GM23338 (cell line): Measurements from ENCODE around the gene FASN. TPM values are rescaled to one million over a fixed set of nuclear protein-coding genes. Genes with fewer than 3 reads are reported as not detected.

Experiments
- ATAC-seq: fragments of 200-7000 bp; cut with Tn5 transposase; 3 replicates; pipeline ENCODE4 v1.9.1; 2020
- DNase-seq: peaks from one replicate; pipeline ENCODE4 v3.0.0-alpha.2; 2015; ENCODE audit warnings: low spot score
- H2AFZ ChIP-seq: fragments of 200-600 bp; sonication (generic); 2 replicates; pipeline ENCODE4 v1.8.0; 2016; ENCODE audit warnings: antibody characterized with exemption, mild to moderate bottlenecking, moderate library complexity
- H3F3A ChIP-seq: fragments of 200-600 bp; sonication (generic); replicated peaks from 2 replicates; pipeline ENCODE4 v1.8.0; 2017; ENCODE audit warnings: antibody characterized with exemption, mixed run types, low read depth
- H3K27ac ChIP-seq: fragments of 200-600 bp; sonication (generic); 2 replicates; pipeline ENCODE4 v1.6.1; 2016; ENCODE audit warnings: low read depth
- H3K27me3 ChIP-seq: fragments of 200-600 bp; sonication (generic); 2 replicates; pipeline ENCODE4 v1.8.0; 2016; ENCODE audit warnings: mild to moderate bottlenecking, mixed run types, moderate library complexity; ENCODE audit not compliant: insufficient read depth
- H3K36me3 ChIP-seq: fragments of 200-600 bp; sonication (generic); 2 replicates; pipeline ENCODE4 v1.8.0; 2016; ENCODE audit warnings: mild to moderate bottlenecking; ENCODE audit not compliant: insufficient read depth
- H3K4me1 ChIP-seq: fragments of 200-600 bp; sonication (generic); 2 replicates; pipeline ENCODE4 v1.8.0; 2016; ENCODE audit warnings: mild to moderate bottlenecking, moderate library complexity; ENCODE audit not compliant: insufficient read depth
- H3K4me2 ChIP-seq: fragments of 200-600 bp; sonication (generic); 2 replicates; pipeline ENCODE4 v1.7.1; 2017; ENCODE audit warnings: mixed run types
- H3K4me3 ChIP-seq: fragments of 200-600 bp; sonication (generic); 2 replicates; pipeline ENCODE4 v1.6.1; 2016; ENCODE audit warnings: mixed run types
- H3K79me2 ChIP-seq: fragments of 200-600 bp; sonication (generic); replicated peaks from 2 replicates; pipeline ENCODE4 v1.8.0; 2017; ENCODE audit warnings: mild to moderate bottlenecking; ENCODE audit not compliant: insufficient read depth
- H3K9me2 ChIP-seq: fragments of 200-600 bp; sonication (generic); 2 replicates; pipeline ENCODE4 v1.8.0; 2017; ENCODE audit not compliant: insufficient read depth
- H4K20me1 ChIP-seq: fragments of 200-600 bp; sonication (generic); replicated peaks from 2 replicates; pipeline ENCODE4 v1.8.0; 2017; ENCODE audit warnings: mild to moderate bottlenecking; ENCODE audit not compliant: insufficient read depth
- H3K27ac Mint-ChIP-seq: 2 replicates; pipeline ENCODE4 v1.8.0; 2020; ENCODE audit warnings: inconsistent platforms, mild to moderate bottlenecking, moderate library complexity, mixed read lengths
- H3K27me3 Mint-ChIP-seq: 3 replicates; pipeline ENCODE4 v1.8.0; 2022; ENCODE audit warnings: low read depth, mild to moderate bottlenecking, moderate library complexity, mixed read lengths, inconsistent platforms; ENCODE audit not compliant: insufficient read depth, poor library complexity
- H3K36me3 Mint-ChIP-seq: 3 replicates; pipeline ENCODE4 v1.8.0; 2021; ENCODE audit warnings: low read depth, mild to moderate bottlenecking, inconsistent platforms, moderate library complexity, mixed read lengths
- H3K4me1 Mint-ChIP-seq: 3 replicates; pipeline ENCODE4 v1.8.0; 2020; ENCODE audit warnings: mild to moderate bottlenecking, inconsistent platforms, mixed read lengths
- H3K4me3 Mint-ChIP-seq: 3 replicates; pipeline ENCODE4 v1.8.0; 2021; ENCODE audit warnings: moderate library complexity, mild to moderate bottlenecking, inconsistent platforms, mixed read lengths
- H3K9me3 Mint-ChIP-seq: 3 replicates; pipeline ENCODE4 v1.8.0; 2020; ENCODE audit warnings: moderate library complexity, mild to moderate bottlenecking, inconsistent platforms, mixed read lengths
- EZH2 ChIP-seq: fragments of 200-600 bp; sonication (generic); IDR thresholded peaks from one replicate; pipeline ENCODE4 v1.8.0; 2017; ENCODE audit warnings: antibody characterized with exemption, mild to moderate bottlenecking, low read depth; ENCODE audit not compliant: unreplicated experiment
- EZH2phosphoT487 ChIP-seq: fragments of 200-600 bp; sonication (generic); IDR thresholded peaks from one replicate; pipeline ENCODE4 v1.8.1; 2018; ENCODE audit warnings: antibody characterized with exemption; ENCODE audit not compliant: unreplicated experiment
- REST ChIP-seq: IDR thresholded peaks from one replicate; pipeline ENCODE4 v1.6.1; 2018; ENCODE audit warnings: antibody characterized with exemption; ENCODE audit not compliant: unreplicated experiment
- ZNF114 ChIP-seq: fragments of 250-450 bp; sonication (Bioruptor Pico); IDR thresholded peaks from 2 replicates; pipeline ENCODE4 v1.5.0; 2020; ENCODE audit warnings: mild to moderate bottlenecking, moderate library complexity
- polyA plus RNA-seq: library from polyadenylated mRNA; unstranded; fragments of >200 nt; fragmentation: Nextera tagmentation; extraction: Ambion mirVana; gene quantifications from 2 replicates; pipeline ENCODE4 v1.2.1, GENCODE V29; 2016
- total RNA-seq: library from RNA; depleted of rRNA; stranded (reverse); fragments of >200 nt; shearing (Covaris generic); gene quantifications from 2 replicates; pipeline ENCODE4 v1.2.3, GENCODE V29; 2014
- TF ChIP-seq, protein P1 (sequence below): fragments of 250-450 bp; sonication (Bioruptor Pico); IDR thresholded peaks from 2 replicates; pipeline ENCODE4 v1.5.0; 2020; ENCODE audit warnings: mild to moderate bottlenecking, moderate library complexity

FASN gene
- total and polyA plus RNA-seq, 2 experiments from 2014 or later = 120 to 849 TPM

DNA sequence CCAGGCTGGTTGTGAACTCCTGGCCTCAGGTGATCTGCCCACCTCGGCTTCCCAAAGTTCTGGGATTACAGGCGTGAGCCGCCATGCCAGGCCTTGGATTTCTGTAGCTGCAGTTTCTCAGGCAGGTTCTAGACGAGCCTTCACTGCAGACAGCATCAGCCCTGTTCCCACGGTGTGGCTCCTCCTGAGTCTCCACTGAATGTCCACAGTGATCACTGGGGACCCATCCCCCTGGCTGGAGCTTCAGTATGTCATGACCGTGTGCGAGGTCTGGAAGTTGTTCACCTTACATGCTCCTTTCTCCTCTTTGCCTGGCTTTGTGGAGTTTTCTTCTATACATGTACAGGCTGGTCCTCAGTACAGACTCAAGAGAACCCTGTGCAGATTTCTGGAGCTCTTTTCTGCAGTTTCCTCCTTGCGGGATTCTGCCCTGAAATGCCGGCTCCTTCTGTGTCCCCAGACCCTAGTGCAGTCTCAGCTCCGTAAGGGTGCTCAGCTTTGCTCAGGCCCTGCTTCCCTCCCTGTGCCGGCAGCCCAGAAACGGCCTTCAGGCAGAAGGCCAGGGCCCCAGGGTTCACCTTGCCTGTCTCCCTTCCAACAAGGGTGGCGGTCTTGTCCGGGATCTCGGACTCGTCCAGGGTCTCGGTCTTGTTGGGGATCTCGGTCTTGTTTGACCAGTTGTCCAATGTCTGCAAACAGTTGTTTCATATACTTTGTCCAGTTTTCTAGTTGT is 14.3 kb upstream of the FASN start:
- Mint-ChIP-seq H3K27ac (no peak overlapping the region), H3K27me3 (peaks cover 27% of the 10 kb centered on the region), H3K9me3 (peaks cover 2% of the 10 kb centered on the region; the same call in 2 of the 3 replicates), H3K4me1 (peaks cover 14% of the 10 kb centered on the region; the same call in 2 of the 3 replicates), H3K4me3 (no peak overlapping the region), H3K36me3 (no peaks in the 10 kb centered on the region; the same call in 2 of the 3 replicates)
- H3K4me3 ChIP-seq = no peak overlapping the region
- no peaks in the 10 kb centered on the region for H3K9me2 ChIP-seq
- no peaks in the 10 kb centered on the region for H4K20me1 ChIP-seq
- H3K4me1 ChIP-seq = no peaks in the 10 kb centered on the region
- H3K27ac ChIP-seq = no peak overlapping the region
- no peaks in the 10 kb centered on the region for H3K36me3 ChIP-seq
- no peaks in the 10 kb centered on the region for H3K79me2 ChIP-seq
- ATAC-seq (no peak), DNase-seq (no peak)
- no peak overlapping the region for H2AFZ ChIP-seq
- H3F3A ChIP-seq = no peaks in the 10 kb centered on the region
- H3K27me3 ChIP-seq = 0 out of 2 replicates have a peak, but pooled peaks cover 4% of the 10 kb centered on the region
- H3K4me2 ChIP-seq = no peak overlapping the region
- no peak for TF ChIP-seq REST

DNA sequence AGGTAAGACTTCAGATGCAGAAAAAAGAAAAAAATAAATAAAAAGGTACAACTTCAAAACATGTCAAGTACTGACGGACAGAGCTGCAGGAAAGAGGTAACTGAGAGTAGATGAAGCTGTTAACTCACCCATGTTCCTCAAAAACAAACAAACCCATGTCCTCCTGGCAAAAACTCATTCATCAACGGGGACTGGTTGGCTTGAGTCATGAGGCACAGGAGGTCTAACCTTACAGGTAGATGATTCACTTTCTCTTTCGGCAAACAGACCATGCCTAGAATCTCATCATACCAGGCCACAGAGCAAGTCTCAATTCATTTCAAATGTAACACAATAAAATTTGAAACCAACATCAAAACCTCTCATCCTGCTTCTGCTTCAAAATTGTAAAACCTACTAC is 12.3 kb upstream of the FASN start:
- Mint-ChIP-seq H3K36me3 (no peaks in the 10 kb centered on the region; the same call in 2 of the 3 replicates), H3K4me1 (peaks cover 17% of the 10 kb centered on the region), H3K4me3 (no peak overlapping the region), H3K27me3 (peaks cover 34% of the 10 kb centered on the region), H3K9me3 (peaks cover 2% of the 10 kb centered on the region; the same call in 2 of the 3 replicates), H3K27ac (no peak overlapping the region)
- H3K4me2 ChIP-seq = no peak overlapping the region
- no peaks in the 10 kb centered on the region for H4K20me1 ChIP-seq
- ATAC-seq (no peak), DNase-seq (no peak)
- H3K27ac ChIP-seq = no peak overlapping the region
- H3K9me2 ChIP-seq = no peaks in the 10 kb centered on the region
- H3K36me3 ChIP-seq = no peaks in the 10 kb centered on the region
- no peaks in the 10 kb centered on the region for H3F3A ChIP-seq
- no peak overlapping the region for H2AFZ ChIP-seq
- no peak overlapping the region for H3K4me3 ChIP-seq
- peaks cover 15% of the 10 kb centered on the region; the same call in 1 of the 2 replicates for H3K4me1 ChIP-seq
- 0 out of 2 replicates have a peak, but pooled peaks cover 4% of the 10 kb centered on the region for H3K27me3 ChIP-seq
- no peaks in the 10 kb centered on the region for H3K79me2 ChIP-seq
- TF ChIP-seq, protein P1, sequence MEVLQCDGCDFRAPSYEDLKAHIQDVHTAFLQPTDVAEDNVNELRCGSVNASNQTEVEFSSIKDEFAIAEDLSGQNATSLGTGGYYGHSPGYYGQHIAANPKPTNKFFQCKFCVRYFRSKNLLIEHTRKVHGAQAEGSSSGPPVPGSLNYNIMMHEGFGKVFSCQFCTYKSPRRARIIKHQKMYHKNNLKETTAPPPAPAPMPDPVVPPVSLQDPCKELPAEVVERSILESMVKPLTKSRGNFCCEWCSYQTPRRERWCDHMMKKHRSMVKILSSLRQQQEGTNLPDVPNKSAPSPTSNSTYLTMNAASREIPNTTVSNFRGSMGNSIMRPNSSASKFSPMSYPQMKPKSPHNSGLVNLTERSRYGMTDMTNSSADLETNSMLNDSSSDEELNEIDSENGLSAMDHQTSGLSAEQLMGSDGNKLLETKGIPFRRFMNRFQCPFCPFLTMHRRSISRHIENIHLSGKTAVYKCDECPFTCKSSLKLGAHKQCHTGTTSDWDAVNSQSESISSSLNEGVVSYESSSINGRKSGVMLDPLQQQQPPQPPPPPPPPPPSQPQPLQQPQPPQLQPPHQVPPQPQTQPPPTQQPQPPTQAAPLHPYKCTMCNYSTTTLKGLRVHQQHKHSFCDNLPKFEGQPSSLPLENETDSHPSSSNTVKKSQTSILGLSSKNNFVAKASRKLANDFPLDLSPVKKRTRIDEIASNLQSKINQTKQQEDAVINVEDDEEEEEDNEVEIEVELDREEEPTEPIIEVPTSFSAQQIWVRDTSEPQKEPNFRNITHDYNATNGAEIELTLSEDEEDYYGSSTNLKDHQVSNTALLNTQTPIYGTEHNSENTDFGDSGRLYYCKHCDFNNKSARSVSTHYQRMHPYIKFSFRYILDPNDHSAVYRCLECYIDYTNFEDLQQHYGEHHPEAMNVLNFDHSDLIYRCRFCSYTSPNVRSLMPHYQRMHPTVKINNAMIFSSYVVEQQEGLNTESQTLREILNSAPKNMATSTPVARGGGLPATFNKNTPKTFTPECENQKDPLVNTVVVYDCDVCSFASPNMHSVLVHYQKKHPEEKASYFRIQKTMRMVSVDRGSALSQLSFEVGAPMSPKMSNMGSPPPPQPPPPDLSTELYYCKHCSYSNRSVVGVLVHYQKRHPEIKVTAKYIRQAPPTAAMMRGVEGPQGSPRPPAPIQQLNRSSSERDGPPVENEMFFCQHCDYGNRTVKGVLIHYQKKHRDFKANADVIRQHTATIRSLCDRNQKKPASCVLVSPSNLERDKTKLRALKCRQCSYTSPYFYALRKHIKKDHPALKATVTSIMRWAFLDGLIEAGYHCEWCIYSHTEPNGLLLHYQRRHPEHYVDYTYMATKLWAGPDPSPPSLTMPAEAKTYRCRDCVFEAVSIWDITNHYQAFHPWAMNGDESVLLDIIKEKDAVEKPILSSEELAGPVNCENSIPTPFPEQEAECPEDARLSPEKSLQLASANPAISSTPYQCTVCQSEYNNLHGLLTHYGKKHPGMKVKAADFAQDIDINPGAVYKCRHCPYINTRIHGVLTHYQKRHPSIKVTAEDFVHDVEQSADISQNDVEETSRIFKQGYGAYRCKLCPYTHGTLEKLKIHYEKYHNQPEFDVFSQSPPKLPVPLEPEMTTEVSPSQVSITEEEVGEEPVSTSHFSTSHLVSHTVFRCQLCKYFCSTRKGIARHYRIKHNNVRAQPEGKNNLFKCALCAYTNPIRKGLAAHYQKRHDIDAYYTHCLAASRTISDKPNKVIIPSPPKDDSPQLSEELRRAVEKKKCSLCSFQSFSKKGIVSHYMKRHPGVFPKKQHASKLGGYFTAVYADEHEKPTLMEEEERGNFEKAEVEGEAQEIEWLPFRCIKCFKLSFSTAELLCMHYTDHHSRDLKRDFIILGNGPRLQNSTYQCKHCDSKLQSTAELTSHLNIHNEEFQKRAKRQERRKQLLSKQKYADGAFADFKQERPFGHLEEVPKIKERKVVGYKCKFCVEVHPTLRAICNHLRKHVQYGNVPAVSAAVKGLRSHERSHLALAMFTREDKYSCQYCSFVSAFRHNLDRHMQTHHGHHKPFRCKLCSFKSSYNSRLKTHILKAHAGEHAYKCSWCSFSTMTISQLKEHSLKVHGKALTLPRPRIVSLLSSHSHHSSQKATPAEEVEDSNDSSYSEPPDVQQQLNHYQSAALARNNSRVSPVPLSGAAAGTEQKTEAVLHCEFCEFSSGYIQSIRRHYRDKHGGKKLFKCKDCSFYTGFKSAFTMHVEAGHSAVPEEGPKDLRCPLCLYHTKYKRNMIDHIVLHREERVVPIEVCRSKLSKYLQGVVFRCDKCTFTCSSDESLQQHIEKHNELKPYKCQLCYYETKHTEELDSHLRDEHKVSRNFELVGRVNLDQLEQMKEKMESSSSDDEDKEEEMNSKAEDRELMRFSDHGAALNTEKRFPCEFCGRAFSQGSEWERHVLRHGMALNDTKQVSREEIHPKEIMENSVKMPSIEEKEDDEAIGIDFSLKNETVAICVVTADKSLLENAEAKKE (CRISPR knock-in tag) = no peak
- no peak for TF ChIP-seq REST
- no peak for TF ChIP-seq ZNF114
- no peak for TF ChIP-seq EZH2
- TF ChIP-seq EZH2phosphoT487 = no peak
